Liver (tissue), 9 donors: ENCODE measurements around the gene RIPOR1. TPM values are rescaled to one million over a fixed set of nuclear protein-coding genes. Genes with fewer than 3 reads are reported as not detected.

Source experiments
- DNase-seq: peaks from one replicate; pipeline ENCODE4 v3.0.0-alpha.2; 2017; ENCODE audit warnings: low spot score
- H3K27ac ChIP-seq, 2 donors: one replicate each; pipeline ENCODE4 v1.7.0; 2013; ENCODE audit warnings: inconsistent platforms in 2 of 2, low read length in 2 of 2, control low read depth in 1 of 2, low read depth in 1 of 2, mild to moderate bottlenecking in 1 of 2
- H3K27me3 ChIP-seq, 4 donors: one replicate each; pipeline versions ENCODE4 v1.6.1 to v1.7.0; 2013; ENCODE audit warnings: low read length in 3 of 4, inconsistent platforms in 1 of 4, mild to moderate bottlenecking in 1 of 4, moderate library complexity in 1 of 4; ENCODE audit not compliant: control insufficient read depth in 4 of 4, insufficient read depth in 4 of 4
- H3K36me3 ChIP-seq, 4 donors: one replicate each; pipeline versions ENCODE4 v1.6.1 to v1.7.0; 2013; ENCODE audit warnings: low read length in 3 of 4, mild to moderate bottlenecking in 3 of 4, low read depth in 1 of 4, moderate library complexity in 1 of 4; ENCODE audit not compliant: control insufficient read depth in 4 of 4, insufficient read depth in 3 of 4
- H3K4me1 ChIP-seq, 4 donors: one replicate each; pipeline versions ENCODE4 v1.6.1 to v1.7.0; 2013; ENCODE audit warnings: low read length in 3 of 4, mild to moderate bottlenecking in 3 of 4, moderate library complexity in 1 of 4; ENCODE audit not compliant: control insufficient read depth in 4 of 4, insufficient read depth in 4 of 4
- H3K4me3 ChIP-seq, 3 donors: one replicate each; pipeline versions ENCODE4 v1.6.1 to v1.7.0; 2013; ENCODE audit warnings: low read length in 3 of 3, control low read depth in 1 of 3, low read depth in 1 of 3, mild to moderate bottlenecking in 1 of 3
- H3K9ac ChIP-seq, 2 donors: one replicate each; pipeline ENCODE4 v1.7.0; 2013; ENCODE audit warnings: low read length in 2 of 2, mild to moderate bottlenecking in 2 of 2, moderate library complexity in 2 of 2, control low read depth in 1 of 2, low read depth in 1 of 2
- H3K9me3 ChIP-seq, 4 donors: one replicate each; pipeline versions ENCODE4 v1.6.1 to v1.7.0; 2013; ENCODE audit warnings: low read length in 3 of 4; ENCODE audit not compliant: control insufficient read depth in 4 of 4
- FOXA1 ChIP-seq: IDR thresholded peaks from 2 replicates; pipeline ENCODE4 v1.6.1; 2016; ENCODE audit warnings: antibody characterized with exemption
- FOXA2 ChIP-seq: IDR thresholded peaks from 2 replicates; pipeline ENCODE4 v1.6.1; 2016; ENCODE audit warnings: antibody characterized with exemption
- GABPA ChIP-seq, 2 donors: IDR thresholded peaks in 1 of 2; conservative IDR thresholded peaks in 1 of 2; 2 replicates each; pipeline ENCODE4 v1.6.1; 2016; ENCODE audit warnings: antibody characterized with exemption in 2 of 2, mild to moderate bottlenecking in 1 of 2, moderate library complexity in 1 of 2
- HNF4A ChIP-seq, 2 donors: conservative IDR thresholded peaks; 2 replicates each; pipeline ENCODE4 v1.6.1; 2016; ENCODE audit warnings: antibody characterized with exemption in 2 of 2, mild to moderate bottlenecking in 2 of 2
- HNF4G ChIP-seq: IDR thresholded peaks from 2 replicates; pipeline ENCODE4 v1.6.1; 2016; ENCODE audit warnings: antibody characterized with exemption
- NR2F2 ChIP-seq: IDR thresholded peaks from 2 replicates; pipeline ENCODE4 v1.6.1; 2016; ENCODE audit warnings: antibody characterized with exemption
- RAD21 ChIP-seq, 2 donors: IDR thresholded peaks; 2 replicates each; pipeline ENCODE4 v1.6.1; 2016; ENCODE audit warnings: antibody characterized with exemption in 2 of 2, mild to moderate bottlenecking in 2 of 2
- RXRA ChIP-seq, 2 donors: IDR thresholded peaks; 2 replicates each; pipeline ENCODE4 v1.6.1; 2017 to 2018; ENCODE audit warnings: antibody characterized with exemption in 2 of 2, mild to moderate bottlenecking in 1 of 2
- SP1 ChIP-seq: IDR thresholded peaks from 2 replicates; pipeline ENCODE4 v1.6.1; 2018; ENCODE audit warnings: antibody characterized with exemption, mild to moderate bottlenecking
- TAF1 ChIP-seq: conservative IDR thresholded peaks from 2 replicates; pipeline ENCODE4 v1.6.1; 2016; ENCODE audit warnings: antibody characterized with exemption, mild to moderate bottlenecking
- YY1 ChIP-seq: IDR thresholded peaks from 2 replicates; pipeline ENCODE4 v1.6.1; 2016; ENCODE audit warnings: antibody characterized with exemption, mild to moderate bottlenecking
- ZBTB33 ChIP-seq: IDR thresholded peaks from 2 replicates; pipeline ENCODE4 v1.6.1; 2016; ENCODE audit warnings: antibody characterized with exemption
- WGBS: extraction: QIAGEN DNeasy Blood & Tissue Kit; methylation state at CpG from one replicate; pipeline ENCODE4 v1.1.7; 2013; 5-methylcytosine and 5-hydroxymethylcytosine counted together
- polyA plus RNA-seq, 2 donors: library from polyadenylated mRNA; stranded (reverse) in 1 of 2; unstranded in 1 of 2; fragments of 200-250 nt in 1 of 2; fragments of >200 nt in 1 of 2; fragmentation: Nextera tagmentation in 1 of 2; extraction: Ambion mirVana in 1 of 2; gene quantifications; one replicate each; pipeline versions ENCODE4 v1.2.1 to v1.2.3, GENCODE V29; 2013 to 2015
- total RNA-seq, 2 donors: library from RNA; depleted of rRNA; stranded (reverse); fragments of >200 nt; gene quantifications; one replicate each; pipeline ENCODE4 v1.2.3, GENCODE V29; 2014
- TF ChIP-seq, protein P1 (sequence below): IDR thresholded peaks from 2 replicates; pipeline ENCODE4 v1.6.1; 2016; ENCODE audit warnings: antibody characterized with exemption, mild to moderate bottlenecking
- donor health status: healthy.
- donor health status: healthy.
- donor health status: healthy.
- donor health status: healthy.
- donor health status: healthy.

Gene RIPOR1
- total and polyA plus RNA-seq, 4 donors: 7.6 to 25.2 (median 15.3) TPM

- WGBS: 1% methylated on average over 65 of the region's 65 CpGs
- TF ChIP-seq HNF4A (conservative IDR thresholded peaks at IDR 0.05): no peak
- TF ChIP-seq NR2F2: no peak
- TF ChIP-seq SP1: no peak
- no peak for TF ChIP-seq RAD21 (IDR thresholded peaks at IDR 0.05)
- TF ChIP-seq HNF4G: no peak
- TF ChIP-seq ZBTB33: no peak
- TF ChIP-seq TAF1: no peak
- TF ChIP-seq FOXA2: no peak
- no peak for TF ChIP-seq RXRA (IDR thresholded peaks at IDR 0.05)
- H3K9ac ChIP-seq: peak overlapping the region; percentile 61 to 64
- no peaks in the 10 kb centered on the region for H3K36me3 ChIP-seq
- no peaks in the 10 kb centered on the region for H3K27me3 ChIP-seq
- H3K9me3 ChIP-seq: no peaks in the 10 kb centered on the region
- H3K4me3 ChIP-seq: peak overlapping the region; percentile 69 to 83 (median 71)
- peaks cover 10 to 49% (median 40%) of the 10 kb centered on the region in 4 donors for H3K4me1 ChIP-seq
- peak overlapping the region; percentile 66 to 87 for H3K27ac ChIP-seq
- peak; percentile 53 for DNase-seq
These were observed 397 bp downstream of the RIPOR1 start for GRCh38 chr16:67528870-67529581.

DNA sequence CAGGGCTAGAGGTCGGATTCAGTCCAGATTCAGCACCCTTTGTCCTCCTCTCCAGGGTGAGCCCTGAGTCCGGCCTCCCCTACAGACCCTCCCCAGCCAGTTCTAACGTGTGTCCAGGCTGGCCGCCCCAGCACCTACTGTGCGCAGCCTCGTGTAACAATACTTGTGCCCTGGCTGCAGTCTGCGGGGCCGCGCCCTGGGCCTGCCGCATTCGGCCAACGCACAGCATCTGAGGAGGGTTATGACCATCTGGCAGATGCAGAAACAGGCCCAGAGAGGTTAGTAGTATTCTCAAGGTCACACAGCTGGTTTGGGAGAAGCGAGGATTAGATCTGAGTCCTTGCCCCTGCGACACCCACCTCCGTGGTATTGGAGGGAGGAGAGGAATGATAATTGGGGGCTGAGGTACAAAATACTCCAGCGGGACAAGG, 968 bp downstream of the RIPOR1 start:
- no peaks in the 10 kb centered on the region for H3K36me3 ChIP-seq
- H3K4me3 ChIP-seq: peak overlapping the region; percentile 69 to 83 (median 71)
- peaks cover 8 to 44% (median 34%) of the 10 kb centered on the region in 4 donors for H3K4me1 ChIP-seq
- no peak for TF ChIP-seq GABPA (IDR thresholded peaks at IDR 0.05 in 1 of 2, conservative IDR thresholded peaks at IDR 0.05 in 1 of 2)
- TF ChIP-seq TAF1: no peak
- TF ChIP-seq SP1: no peak
- TF ChIP-seq FOXA1: no peak
- no peak for TF ChIP-seq YY1
- TF ChIP-seq, protein P1, sequence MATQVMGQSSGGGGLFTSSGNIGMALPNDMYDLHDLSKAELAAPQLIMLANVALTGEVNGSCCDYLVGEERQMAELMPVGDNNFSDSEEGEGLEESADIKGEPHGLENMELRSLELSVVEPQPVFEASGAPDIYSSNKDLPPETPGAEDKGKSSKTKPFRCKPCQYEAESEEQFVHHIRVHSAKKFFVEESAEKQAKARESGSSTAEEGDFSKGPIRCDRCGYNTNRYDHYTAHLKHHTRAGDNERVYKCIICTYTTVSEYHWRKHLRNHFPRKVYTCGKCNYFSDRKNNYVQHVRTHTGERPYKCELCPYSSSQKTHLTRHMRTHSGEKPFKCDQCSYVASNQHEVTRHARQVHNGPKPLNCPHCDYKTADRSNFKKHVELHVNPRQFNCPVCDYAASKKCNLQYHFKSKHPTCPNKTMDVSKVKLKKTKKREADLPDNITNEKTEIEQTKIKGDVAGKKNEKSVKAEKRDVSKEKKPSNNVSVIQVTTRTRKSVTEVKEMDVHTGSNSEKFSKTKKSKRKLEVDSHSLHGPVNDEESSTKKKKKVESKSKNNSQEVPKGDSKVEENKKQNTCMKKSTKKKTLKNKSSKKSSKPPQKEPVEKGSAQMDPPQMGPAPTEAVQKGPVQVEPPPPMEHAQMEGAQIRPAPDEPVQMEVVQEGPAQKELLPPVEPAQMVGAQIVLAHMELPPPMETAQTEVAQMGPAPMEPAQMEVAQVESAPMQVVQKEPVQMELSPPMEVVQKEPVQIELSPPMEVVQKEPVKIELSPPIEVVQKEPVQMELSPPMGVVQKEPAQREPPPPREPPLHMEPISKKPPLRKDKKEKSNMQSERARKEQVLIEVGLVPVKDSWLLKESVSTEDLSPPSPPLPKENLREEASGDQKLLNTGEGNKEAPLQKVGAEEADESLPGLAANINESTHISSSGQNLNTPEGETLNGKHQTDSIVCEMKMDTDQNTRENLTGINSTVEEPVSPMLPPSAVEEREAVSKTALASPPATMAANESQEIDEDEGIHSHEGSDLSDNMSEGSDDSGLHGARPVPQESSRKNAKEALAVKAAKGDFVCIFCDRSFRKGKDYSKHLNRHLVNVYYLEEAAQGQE: no peak
- no peak for TF ChIP-seq HNF4A (conservative IDR thresholded peaks at IDR 0.05)
- TF ChIP-seq FOXA2: no peak
- DNase-seq: no peak
- peak overlapping the region; percentile 61 to 64 for H3K9ac ChIP-seq
- H3K27me3 ChIP-seq: no peaks in the 10 kb centered on the region
- H3K27ac ChIP-seq: peak overlapping the region; percentile 66 to 87
- H3K9me3 ChIP-seq: no peaks in the 10 kb centered on the region
- 5% methylated on average over 16 of the region's 16 CpGs for WGBS
